ENCODE data around the gene DESI1. TPM values are rescaled to one million over a fixed set of nuclear protein-coding genes. Genes with fewer than 3 reads are reported as not detected.

DESI1 gene
- total RNA-seq, 1 experiment from 2014 or later: 38.2 TPM

GRCh38 chr22:41621099-41621910, 462 bp upstream of the DESI1 start, which contains the start of gene XRCC6:
Gene XRCC6 (plus strand): TSS chr22:41621295. CDS start chr22:41622005, 710 bp downstream.
- ChIA-PET POLR2A (interaction anchor here (0.5 to 2.0 kb wide), 13 partner anchors 17 to 348 kb away, joined by 3 to 27 read pairs (median 4); partner anchors contain the start of genes ACO2, PHF5A, PMM1 and SEPTIN3), CTCF (interaction anchor here (0.6 to 1.4 kb wide), 4 partner anchors 24 to 76 kb away, joined by 3 to 7 read pairs (median 5); partner anchors contain the start of gene PMM1)
- peak within 1 kb of the TSS; percentile 98 for H3K27ac Mint-ChIP-seq (ENCODE audit: unreplicated experiment)
- no peaks in the 10 kb centered on the region for H3K4me1 Mint-ChIP-seq (ENCODE audit: low read depth, unreplicated experiment)
- H3K4me3 Mint-ChIP-seq (ENCODE audit: unreplicated experiment): peak within 1 kb of the TSS; percentile 90
- TF ChIP-seq, protein P1, sequence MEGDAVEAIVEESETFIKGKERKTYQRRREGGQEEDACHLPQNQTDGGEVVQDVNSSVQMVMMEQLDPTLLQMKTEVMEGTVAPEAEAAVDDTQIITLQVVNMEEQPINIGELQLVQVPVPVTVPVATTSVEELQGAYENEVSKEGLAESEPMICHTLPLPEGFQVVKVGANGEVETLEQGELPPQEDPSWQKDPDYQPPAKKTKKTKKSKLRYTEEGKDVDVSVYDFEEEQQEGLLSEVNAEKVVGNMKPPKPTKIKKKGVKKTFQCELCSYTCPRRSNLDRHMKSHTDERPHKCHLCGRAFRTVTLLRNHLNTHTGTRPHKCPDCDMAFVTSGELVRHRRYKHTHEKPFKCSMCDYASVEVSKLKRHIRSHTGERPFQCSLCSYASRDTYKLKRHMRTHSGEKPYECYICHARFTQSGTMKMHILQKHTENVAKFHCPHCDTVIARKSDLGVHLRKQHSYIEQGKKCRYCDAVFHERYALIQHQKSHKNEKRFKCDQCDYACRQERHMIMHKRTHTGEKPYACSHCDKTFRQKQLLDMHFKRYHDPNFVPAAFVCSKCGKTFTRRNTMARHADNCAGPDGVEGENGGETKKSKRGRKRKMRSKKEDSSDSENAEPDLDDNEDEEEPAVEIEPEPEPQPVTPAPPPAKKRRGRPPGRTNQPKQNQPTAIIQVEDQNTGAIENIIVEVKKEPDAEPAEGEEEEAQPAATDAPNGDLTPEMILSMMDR (IDR thresholded peaks at IDR 0.05; ENCODE audit: insufficient read depth in 1 of 2, low read depth in 1 of 2, low read length in 1 of 2, severe bottlenecking in 1 of 2, unreplicated experiment in 1 of 2): no peak
- H3K27me3 Mint-ChIP-seq (ENCODE audit: insufficient read depth, unreplicated experiment): no peaks in the 10 kb centered on the region
- no peaks in the 10 kb centered on the region for H3K9me3 ChIP-seq
- H3K9me3 Mint-ChIP-seq (ENCODE audit: unreplicated experiment): no peaks in the 10 kb centered on the region
- intact Hi-C loops (cut with micrococcal nuclease; ENCODE audit: unreplicated experiment): loop anchor here (1.0 kb wide), 1 partner anchor 31 kb away; no protein-coding TSS in a partner anchor
- no peaks in the 10 kb centered on the region for H3K36me3 ChIP-seq (ENCODE audit: control insufficient read depth, insufficient read depth, low read length)
- H3K27me3 ChIP-seq (replicated peaks; ENCODE audit: control insufficient read depth, insufficient read depth, low read length): no peaks in the 10 kb centered on the region
- peaks cover 17% of the 10 kb centered on the region for H3K4me1 ChIP-seq
- peak within 1 kb of the TSS; percentile 98 for H3K4me3 ChIP-seq (ENCODE audit: low read depth, low read length)
- DNase-seq: peak; percentile 99 to 100
- peaks cover 64% of the 10 kb centered on the region for H3K36me3 Mint-ChIP-seq (ENCODE audit: insufficient read depth, unreplicated experiment)
- BruUV-seq (replicated peaks): no TSS peak

DNA sequence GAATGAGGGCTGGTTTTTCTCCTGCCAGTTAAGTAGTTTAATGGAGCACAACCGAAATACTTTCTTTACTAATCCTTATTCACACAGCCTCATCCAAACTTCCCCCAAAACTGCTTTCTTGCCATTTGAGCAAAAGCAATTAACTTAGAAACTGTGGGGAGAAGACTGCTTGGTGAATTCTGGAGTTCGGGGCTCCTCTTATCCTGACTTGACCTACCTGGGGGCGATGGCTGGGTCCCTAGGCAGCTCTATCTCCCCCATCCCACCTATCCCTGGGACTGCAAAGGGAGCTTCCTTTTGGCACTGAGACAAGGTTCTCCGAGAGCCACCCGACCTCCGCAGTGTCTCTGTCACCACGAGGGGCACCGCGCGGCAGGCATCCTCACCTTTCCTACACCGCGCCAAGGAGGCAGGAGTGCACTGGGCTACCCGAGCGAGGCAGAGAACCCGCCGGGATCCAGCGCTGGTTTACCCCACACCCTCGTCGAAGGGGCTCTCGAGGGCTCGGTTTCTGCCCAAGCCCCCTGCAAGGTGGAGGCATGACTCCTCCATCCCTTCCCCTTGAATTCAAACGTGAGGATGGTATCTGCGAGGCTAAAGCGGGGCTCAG, 759 bp downstream of the DESI1 start:
- no peaks in the 10 kb centered on the region for H3K9me3 Mint-ChIP-seq (ENCODE audit: unreplicated experiment)
- H3K4me3 ChIP-seq (ENCODE audit: low read depth, low read length): peak overlapping the region; percentile 98
- H3K36me3 Mint-ChIP-seq (ENCODE audit: insufficient read depth, unreplicated experiment): peaks cover 53% of the 10 kb centered on the region
- ChIA-PET CTCF (interaction anchor here (0.6 to 1.4 kb wide), 2 partner anchors 14 to 77 kb away, joined by 3 to 7 read pairs; no protein-coding TSS in a partner anchor), POLR2A (interaction anchor here (0.6 to 1.6 kb wide), 4 partner anchors 30 to 239 kb away, joined by 3 to 10 read pairs (median 6); partner anchors contain the start of genes PMM1, SREBF2 and TEF)
- TF ChIP-seq, protein P1 (IDR thresholded peaks at IDR 0.05; ENCODE audit: insufficient read depth in 1 of 2, low read depth in 1 of 2, low read length in 1 of 2, severe bottlenecking in 1 of 2, unreplicated experiment in 1 of 2): peak in 1 of 2 experiments; percentile 7
- peak; percentile 61 to 62 for DNase-seq
- peaks cover 17% of the 10 kb centered on the region for H3K4me1 ChIP-seq
- no peaks in the 10 kb centered on the region for H3K9me3 ChIP-seq
- no peaks in the 10 kb centered on the region for H3K4me1 Mint-ChIP-seq (ENCODE audit: low read depth, unreplicated experiment)
- H3K27me3 Mint-ChIP-seq (ENCODE audit: insufficient read depth, unreplicated experiment): no peaks in the 10 kb centered on the region
- no peaks in the 10 kb centered on the region for H3K36me3 ChIP-seq (ENCODE audit: control insufficient read depth, insufficient read depth, low read length)
- H3K4me3 Mint-ChIP-seq (ENCODE audit: unreplicated experiment): peak overlapping the region; percentile 90
- H3K27ac Mint-ChIP-seq (ENCODE audit: unreplicated experiment): peak overlapping the region; percentile 98
- intact Hi-C loops (cut with micrococcal nuclease; ENCODE audit: unreplicated experiment): no loop called here
- BruUV-seq (replicated peaks): no TSS peak
- no peaks in the 10 kb centered on the region for H3K27me3 ChIP-seq (replicated peaks; ENCODE audit: control insufficient read depth, insufficient read depth, low read length)

GRCh38 chr22:41613456-41613855, 7.4 kb downstream of the DESI1 start:
- no peaks in the 10 kb centered on the region for H3K9me3 Mint-ChIP-seq (ENCODE audit: unreplicated experiment)
- Histone ChIP-seq H3K4me1 (peaks cover under 1% of the 10 kb centered on the region; the same call in 1 of the 2 replicates), H3K9me3 (no peaks in the 10 kb centered on the region), H3K36me3 (ENCODE audit: control insufficient read depth, insufficient read depth, low read length) (no peaks in the 10 kb centered on the region; the same call in 1 of the 2 replicates), H3K27me3 (replicated peaks; ENCODE audit: control insufficient read depth, insufficient read depth, low read length) (no peaks in the 10 kb centered on the region), H3K4me3 (ENCODE audit: low read depth, low read length) (no peak overlapping the region)
- H3K4me3 Mint-ChIP-seq (ENCODE audit: unreplicated experiment): no peak overlapping the region
- no peak overlapping the region for H3K27ac Mint-ChIP-seq (ENCODE audit: unreplicated experiment)
- H3K4me1 Mint-ChIP-seq (ENCODE audit: low read depth, unreplicated experiment): no peaks in the 10 kb centered on the region
- peaks cover 14% of the 10 kb centered on the region for H3K36me3 Mint-ChIP-seq (ENCODE audit: insufficient read depth, unreplicated experiment)
- CTCF ChIA-PET: no interaction called here
- TF ChIP-seq, protein P1 (IDR thresholded peaks at IDR 0.05; ENCODE audit: insufficient read depth in 1 of 2, low read depth in 1 of 2, low read length in 1 of 2, severe bottlenecking in 1 of 2, unreplicated experiment in 1 of 2): no peak
- H3K27me3 Mint-ChIP-seq (ENCODE audit: insufficient read depth, unreplicated experiment): no peaks in the 10 kb centered on the region
- intact Hi-C loops (cut with micrococcal nuclease; ENCODE audit: unreplicated experiment): no loop called here
- POLR2A ChIA-PET: no interaction called here
- DNase-seq: no peak
- BruUV-seq (replicated peaks): no TSS peak
